NB4 (cell line): ENCODE measurements around the gene NKX2-8.

Source experiments
- DNase-seq: peaks from one replicate; pipeline ENCODE4 v3.0.0; 2010; ENCODE audit warnings: low read depth
- H3K4me3 ChIP-seq: one replicate; pipeline ENCODE4 v1.5.1; 2011; ENCODE audit warnings: mild to moderate bottlenecking, low read depth, low read length, moderate library complexity
- MYC ChIP-seq: IDR thresholded peaks from 2 replicates; pipeline ENCODE4 v1.6.1; 2011; ENCODE audit warnings: low read depth, low read length
- POLR2A ChIP-seq: IDR thresholded peaks from 2 replicates; pipeline ENCODE4 v1.6.1; 2011; ENCODE audit warnings: mild to moderate bottlenecking; ENCODE audit not compliant: insufficient read length; ENCODE audit errors: extremely low read depth
- TF ChIP-seq, protein P1 (sequence below): IDR thresholded peaks from one replicate; pipeline ENCODE4 v1.5.1; 2012; ENCODE audit warnings: low read depth, low read length
- TF ChIP-seq, protein P2 (sequence below): IDR thresholded peaks from 2 replicates; pipeline ENCODE4 v1.6.1; 2011; ENCODE audit warnings: low read depth, low read length

NKX2-8 gene

DNA sequence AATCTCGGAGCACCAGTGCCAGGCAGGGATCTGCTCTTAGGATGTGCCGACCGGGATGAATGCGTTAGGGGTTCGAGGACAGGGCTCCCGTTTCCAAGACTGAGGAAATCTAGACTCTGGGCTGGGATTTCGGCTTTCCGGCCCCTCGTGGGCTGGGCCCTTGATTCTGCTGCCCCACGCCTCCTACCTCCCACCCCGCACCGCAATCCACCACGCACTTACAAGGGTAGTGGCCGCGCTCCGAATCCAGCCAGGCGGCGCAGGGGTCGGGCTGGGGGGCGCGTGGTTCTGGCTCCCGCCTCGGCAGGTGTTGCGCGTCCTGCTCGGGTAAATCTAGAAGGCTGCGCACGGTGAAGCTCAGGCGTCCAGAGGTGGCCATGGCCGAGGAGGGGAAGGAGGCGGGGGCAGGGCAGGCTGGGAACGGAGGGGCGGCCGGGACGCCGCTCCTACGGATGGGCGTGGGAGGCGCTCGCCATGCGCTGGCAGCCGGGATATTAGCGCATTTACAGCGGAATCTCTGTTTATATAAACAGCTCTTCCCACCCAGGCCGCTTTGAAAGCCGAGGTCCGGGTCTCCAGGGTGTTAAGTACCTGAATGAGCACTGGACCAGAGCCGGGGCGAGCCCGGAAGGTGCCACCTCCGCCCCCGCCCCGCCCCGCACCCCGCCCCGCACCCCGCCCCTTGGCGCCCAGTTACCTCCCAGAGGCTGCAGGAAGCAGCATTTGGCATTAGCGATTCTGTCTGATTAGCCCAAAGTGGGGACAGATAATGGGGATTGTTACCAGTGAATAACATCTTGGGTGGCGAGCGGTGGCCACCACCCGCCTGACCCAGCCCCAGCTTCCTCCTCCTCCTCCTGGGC lies at the start of gene NKX2-8:
TSS of gene NKX2-8 (minus strand) at position 604 of the 863 bp plus-strand sequence. CDS start at position 379, 225 bp downstream.
- no peak for TF ChIP-seq MYC
- no peak for TF ChIP-seq POLR2A
- TF ChIP-seq, protein P1, sequence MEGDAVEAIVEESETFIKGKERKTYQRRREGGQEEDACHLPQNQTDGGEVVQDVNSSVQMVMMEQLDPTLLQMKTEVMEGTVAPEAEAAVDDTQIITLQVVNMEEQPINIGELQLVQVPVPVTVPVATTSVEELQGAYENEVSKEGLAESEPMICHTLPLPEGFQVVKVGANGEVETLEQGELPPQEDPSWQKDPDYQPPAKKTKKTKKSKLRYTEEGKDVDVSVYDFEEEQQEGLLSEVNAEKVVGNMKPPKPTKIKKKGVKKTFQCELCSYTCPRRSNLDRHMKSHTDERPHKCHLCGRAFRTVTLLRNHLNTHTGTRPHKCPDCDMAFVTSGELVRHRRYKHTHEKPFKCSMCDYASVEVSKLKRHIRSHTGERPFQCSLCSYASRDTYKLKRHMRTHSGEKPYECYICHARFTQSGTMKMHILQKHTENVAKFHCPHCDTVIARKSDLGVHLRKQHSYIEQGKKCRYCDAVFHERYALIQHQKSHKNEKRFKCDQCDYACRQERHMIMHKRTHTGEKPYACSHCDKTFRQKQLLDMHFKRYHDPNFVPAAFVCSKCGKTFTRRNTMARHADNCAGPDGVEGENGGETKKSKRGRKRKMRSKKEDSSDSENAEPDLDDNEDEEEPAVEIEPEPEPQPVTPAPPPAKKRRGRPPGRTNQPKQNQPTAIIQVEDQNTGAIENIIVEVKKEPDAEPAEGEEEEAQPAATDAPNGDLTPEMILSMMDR, result no peak
- TF ChIP-seq, protein P2, sequence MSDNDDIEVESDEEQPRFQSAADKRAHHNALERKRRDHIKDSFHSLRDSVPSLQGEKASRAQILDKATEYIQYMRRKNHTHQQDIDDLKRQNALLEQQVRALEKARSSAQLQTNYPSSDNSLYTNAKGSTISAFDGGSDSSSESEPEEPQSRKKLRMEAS, result no peak
- no peak for DNase-seq
- no peak within 1 kb of the TSS for H3K4me3 ChIP-seq

DNA sequence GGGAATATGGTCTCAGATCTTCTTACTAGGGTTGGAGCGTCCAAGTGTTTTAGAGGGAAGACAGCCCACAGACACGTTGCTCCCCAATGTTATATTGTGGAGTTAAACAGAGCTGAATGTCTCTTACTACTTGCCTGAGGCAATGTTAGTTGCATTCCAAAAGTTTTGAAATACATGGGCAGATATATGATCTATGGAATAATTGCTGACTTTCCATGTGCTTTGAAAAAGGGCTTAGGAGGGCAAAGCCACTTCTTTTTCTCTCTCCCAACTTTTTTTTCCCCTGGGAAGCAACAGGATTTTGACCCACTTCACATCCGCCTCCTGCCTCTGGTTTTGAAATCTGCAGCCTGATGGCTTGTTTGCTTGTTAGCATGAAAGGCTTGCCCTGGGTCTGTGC lies 45.6 kb upstream of the NKX2-8 start:
- DNase-seq, result no peak
- TF ChIP-seq, protein P2, result no peak
- TF ChIP-seq POLR2A, result no peak
- TF ChIP-seq, protein P1, result no peak
- TF ChIP-seq MYC, result no peak
- H3K4me3 ChIP-seq, result no peak overlapping the region

DNA sequence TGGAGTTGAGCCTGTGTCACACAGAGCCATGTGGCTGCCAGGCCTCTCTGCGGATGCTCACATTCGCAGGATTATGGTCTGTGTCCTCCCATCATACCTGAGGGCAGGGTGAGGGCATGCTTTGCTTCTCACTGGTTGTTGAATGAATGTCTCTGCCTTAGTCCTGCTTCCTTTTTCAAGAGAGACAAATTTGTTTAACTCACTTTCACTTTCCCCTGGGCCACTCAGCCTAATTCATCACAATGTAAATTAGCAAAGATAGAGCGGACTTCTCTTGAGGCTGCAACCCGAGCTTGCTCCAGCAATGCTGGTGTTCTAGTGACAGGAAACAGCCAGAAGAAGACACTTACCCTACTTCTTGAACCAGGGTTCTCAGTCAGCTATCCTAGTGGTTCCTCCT lies 43.7 kb upstream of the NKX2-8 start:
- no peak overlapping the region for H3K4me3 ChIP-seq
- no peak for DNase-seq
- no peak for TF ChIP-seq POLR2A
- no peak for TF ChIP-seq MYC
- TF ChIP-seq, protein P2, result no peak

DNA sequence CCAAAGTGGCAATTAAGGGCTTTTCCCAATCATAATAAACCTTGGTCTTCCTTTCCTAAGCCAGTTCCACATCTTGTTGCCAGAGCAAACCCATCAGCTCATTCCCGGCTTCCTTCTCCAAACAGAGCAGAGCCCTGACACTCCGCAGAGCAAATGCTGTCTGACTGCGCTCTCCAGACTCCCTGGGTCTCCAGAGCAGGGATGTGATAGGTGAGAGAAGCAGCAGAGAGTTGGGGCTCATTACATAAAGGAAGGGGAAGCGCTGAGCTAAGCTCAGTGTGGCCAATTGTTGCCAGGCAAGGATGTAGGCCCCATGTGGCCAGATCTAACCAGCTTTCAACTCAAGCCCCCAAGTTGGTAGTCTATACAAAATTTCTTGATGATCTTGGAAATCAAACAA lies 43.0 kb upstream of the NKX2-8 start:
- no peak for TF ChIP-seq MYC
- TF ChIP-seq, protein P1, result no peak
- TF ChIP-seq, protein P2, result no peak
- TF ChIP-seq POLR2A, result no peak
- DNase-seq, result no peak
- H3K4me3 ChIP-seq, result no peak overlapping the region

DNA sequence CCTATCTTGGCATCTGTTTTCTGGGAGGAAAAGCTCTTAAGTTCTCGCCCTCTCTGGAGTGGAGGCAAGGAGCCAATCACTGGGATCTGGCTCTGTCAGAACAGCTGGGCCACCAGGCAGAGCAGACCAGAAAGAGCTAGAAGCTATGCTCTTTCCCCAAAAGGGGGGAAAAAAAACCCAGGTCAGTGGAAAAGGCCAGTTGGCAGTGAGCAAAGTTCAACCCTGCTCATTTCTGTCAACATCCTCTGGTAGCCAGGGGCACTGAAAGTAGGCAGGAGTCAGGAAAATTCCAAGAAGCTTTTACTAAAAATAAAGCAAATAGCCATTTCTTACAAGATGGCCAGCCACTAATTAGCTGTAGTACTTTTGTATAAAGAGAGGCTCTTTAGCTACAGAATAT lies 42.6 kb upstream of the NKX2-8 start:
- H3K4me3 ChIP-seq, result no peak overlapping the region
- no peak for DNase-seq
- TF ChIP-seq, protein P2, result no peak
- TF ChIP-seq, protein P1, result no peak
- TF ChIP-seq POLR2A (no peak), MYC (no peak)

DNA sequence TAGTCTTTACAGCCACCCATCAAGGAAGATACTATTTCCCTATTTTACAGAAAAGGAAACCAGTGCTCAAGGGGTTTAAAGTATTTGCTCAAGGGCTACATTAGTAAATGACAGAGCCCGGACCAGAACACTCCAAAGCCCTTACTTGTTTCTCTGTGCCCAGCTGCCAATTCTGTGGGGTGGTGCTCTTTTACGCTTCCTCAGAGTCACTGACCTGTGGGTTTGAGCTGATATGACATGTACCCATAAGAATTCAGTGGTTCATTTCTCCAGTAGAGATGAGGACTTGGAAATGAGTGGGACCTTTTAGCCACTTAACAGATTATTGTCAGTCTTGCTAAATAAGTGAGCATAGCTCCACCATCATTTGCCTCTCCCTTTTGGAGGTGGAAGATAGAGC lies 37.4 kb upstream of the NKX2-8 start:
- no peak for DNase-seq
- TF ChIP-seq POLR2A, result no peak
- TF ChIP-seq, protein P1, result no peak
- no peak for TF ChIP-seq MYC
- TF ChIP-seq, protein P2, result no peak
- no peak overlapping the region for H3K4me3 ChIP-seq
